Measurements from ENCODE around the gene ARSD.
"Not testable (repeated sequence)": the region's sequence is repeated elsewhere in the genome, so short reads cannot be mapped to it uniquely, and the experiment has no call there.

ARSD gene

GRCh38 chrX:2933125-2933900 is 4.2 kb upstream of the ARSD start:
- DNase-seq = no peak

GRCh38 chrX:2931612-2932011 is 2.5 kb upstream of the ARSD start:
- DNase-seq = no peak

- DNase-seq = no peak
Observed at GRCh38 chrX:2931155-2931554, 2.0 kb upstream of the ARSD start.

- DNase-seq = peak in 1 of 2 donors; percentile 36
Observed at GRCh38 chrX:2928191-2928582, 952 bp downstream of the ARSD start.

- DNase-seq = no peak
Observed at GRCh38 chrX:2926664-2927275, 2.4 kb downstream of the ARSD start.

GRCh38 chrX:2926255-2926654 is 2.9 kb downstream of the ARSD start:
- DNase-seq = not testable (repeated sequence)

GRCh38 chrX:2924151-2924550 is 5.0 kb downstream of the ARSD start:
- no peak for DNase-seq

GRCh38 chrX:2921750-2922149 is 7.4 kb downstream of the ARSD start:
- no peak for DNase-seq

- no peak for DNase-seq
Observed at GRCh38 chrX:2921193-2921592, 7.9 kb downstream of the ARSD start.

GRCh38 chrX:2917767-2918166 is 11.4 kb downstream of the ARSD start:
- DNase-seq = no peak

GRCh38 chrX:2913118-2913517 is 16.0 kb downstream of the ARSD start:
- no peak for DNase-seq

GRCh38 chrX:2910109-2910508 is 19.0 kb downstream of the ARSD start:
- DNase-seq = no peak

- no peak for DNase-seq
Observed at GRCh38 chrX:2908125-2908685, 20.9 kb downstream of the ARSD start.

- DNase-seq = no peak
Observed at GRCh38 chrX:2907295-2907694, 21.8 kb downstream of the ARSD start.

GRCh38 chrX:2903366-2903765 is 25.8 kb downstream of the ARSD start:
- DNase-seq = no peak

GRCh38 chrX:2902841-2903240 is 26.3 kb downstream of the ARSD start:
- no peak for DNase-seq

- no peak for DNase-seq
Observed at GRCh38 chrX:2901367-2902036, 27.6 kb downstream of the ARSD start.

GRCh38 chrX:2898846-2899512 is 30.2 kb downstream of the ARSD start:
- DNase-seq = no peak

- DNase-seq = peak; percentile 26 to 27
Observed at GRCh38 chrX:2897690-2898623, 31.2 kb downstream of the ARSD start.

GRCh38 chrX:2897311-2897689 is 31.8 kb downstream of the ARSD start:
- no peak for DNase-seq

GRCh38 chrX:2894885-2895292 is 34.2 kb downstream of the ARSD start:
- no peak for DNase-seq

- DNase-seq = no peak
Observed at GRCh38 chrX:2892816-2893215, 36.3 kb downstream of the ARSD start.

Measured in CD4-positive, alpha-beta T cell treated with Interleukin-4 for 1 hour (primary cell).